ENCODE measurements around the gene MBOAT2.

The MBOAT2 gene

DNA sequence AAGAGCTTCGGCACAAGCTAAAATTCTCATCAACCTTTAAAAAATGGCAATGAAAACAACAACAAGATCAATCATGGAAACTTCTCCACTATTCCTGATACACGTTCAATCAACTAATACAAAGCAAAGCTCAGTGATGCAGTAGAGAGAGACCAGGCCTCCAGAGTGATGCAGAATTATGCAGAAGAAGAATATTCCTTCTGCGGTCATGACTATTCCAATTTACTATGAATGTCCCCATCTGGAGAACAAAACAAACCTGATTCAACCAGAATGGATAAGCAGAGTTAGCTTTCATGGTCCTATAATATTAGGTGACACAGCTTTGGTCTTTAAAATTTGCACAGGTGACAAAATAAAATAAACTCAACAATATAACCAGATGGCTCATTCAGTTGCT is 12.5 kb upstream of the MBOAT2 start:
- no peak for DNase-seq

DNA sequence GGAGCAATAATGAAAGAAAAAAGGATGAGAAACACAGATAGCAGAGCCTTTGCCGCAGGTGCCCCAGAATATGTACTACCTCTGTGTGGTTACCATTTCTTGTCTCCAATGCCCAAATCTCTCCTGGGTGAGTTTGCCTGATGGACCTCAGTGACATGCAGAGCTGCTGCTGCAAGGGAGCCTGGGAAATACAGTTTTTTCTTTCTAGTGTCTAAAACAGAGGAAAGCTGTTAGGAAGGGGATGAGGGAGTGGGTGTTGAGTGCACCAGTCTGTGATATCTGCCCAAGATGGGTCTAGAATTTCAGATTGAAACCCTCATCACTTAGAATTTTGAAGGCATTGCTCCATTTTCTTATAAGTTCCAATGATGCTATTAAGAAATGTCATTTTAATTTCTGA is 9.9 kb upstream of the MBOAT2 start:
- no peak for DNase-seq

DNA sequence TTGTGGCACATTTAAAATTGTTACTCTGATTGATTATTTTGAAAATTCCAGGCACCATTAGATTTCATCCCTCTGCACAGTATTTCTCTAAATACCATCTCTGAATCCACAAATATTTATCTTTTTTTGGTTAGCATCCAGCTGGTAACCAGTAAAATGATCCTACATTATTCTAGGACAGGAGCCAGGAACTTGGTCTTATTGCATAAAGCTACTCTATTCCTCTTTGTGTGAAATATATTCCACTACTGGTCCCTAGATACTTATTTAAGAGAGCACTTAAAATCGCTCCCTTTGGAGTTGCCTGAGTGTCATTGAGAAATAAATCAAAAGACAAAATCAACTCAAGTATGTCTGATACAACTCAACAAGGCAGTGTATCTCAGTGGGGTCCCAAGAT is 7.4 kb upstream of the MBOAT2 start:
- DNase-seq, result no peak

DNA sequence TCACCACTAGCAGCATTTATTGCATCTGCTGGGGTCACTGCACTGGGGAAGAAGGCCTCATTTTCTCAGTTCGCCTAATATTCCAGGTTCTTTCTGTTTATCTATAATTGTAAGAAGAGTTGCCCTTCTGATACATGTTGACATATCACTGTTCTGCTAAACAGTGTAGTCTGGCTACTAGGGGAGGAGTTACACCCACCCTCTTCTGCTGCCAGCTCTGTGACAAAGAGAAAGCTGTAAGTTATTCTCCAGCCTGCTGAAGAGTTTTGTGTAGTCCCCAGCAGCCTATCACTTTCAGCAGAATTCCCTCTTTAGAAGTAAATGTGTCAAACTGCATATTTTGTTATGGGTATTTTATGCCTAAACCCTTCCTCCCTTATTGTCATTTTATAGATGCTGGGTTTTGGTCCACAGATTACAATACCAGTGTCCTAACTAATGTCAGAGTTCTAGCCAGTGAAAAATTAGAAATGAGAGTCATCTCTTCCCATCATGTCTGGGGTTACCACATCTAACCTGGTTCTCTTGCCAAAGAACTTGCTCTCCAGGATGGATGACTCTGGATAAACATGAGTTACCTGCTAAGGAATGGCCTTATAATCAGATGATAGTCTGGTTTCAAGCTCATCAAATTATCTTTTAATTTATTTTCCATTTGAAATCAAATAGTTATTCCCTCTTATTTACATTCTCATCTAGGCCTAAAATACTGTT is 5.6 kb upstream of the MBOAT2 start:
- DNase-seq, result no peak

DNA sequence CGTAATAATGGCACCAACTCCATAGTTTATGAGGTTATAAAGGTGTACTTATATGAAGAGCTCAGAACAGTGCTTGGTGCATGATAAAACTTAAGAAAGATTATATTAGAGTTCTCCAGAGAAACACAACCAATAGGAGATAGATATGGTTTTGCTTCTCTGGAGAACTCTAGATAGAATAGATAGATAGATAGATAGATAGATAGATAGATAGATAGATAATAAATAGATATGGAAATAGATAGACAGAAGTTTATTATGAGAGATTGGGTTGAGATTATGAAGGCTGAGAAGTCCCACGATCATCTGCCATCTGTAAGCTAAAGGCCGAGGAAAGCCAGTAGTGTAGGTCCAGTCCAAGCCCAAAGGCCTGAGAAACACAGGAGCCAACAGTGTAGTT is 2.9 kb upstream of the MBOAT2 start:
- DNase-seq, result no peak

DNA sequence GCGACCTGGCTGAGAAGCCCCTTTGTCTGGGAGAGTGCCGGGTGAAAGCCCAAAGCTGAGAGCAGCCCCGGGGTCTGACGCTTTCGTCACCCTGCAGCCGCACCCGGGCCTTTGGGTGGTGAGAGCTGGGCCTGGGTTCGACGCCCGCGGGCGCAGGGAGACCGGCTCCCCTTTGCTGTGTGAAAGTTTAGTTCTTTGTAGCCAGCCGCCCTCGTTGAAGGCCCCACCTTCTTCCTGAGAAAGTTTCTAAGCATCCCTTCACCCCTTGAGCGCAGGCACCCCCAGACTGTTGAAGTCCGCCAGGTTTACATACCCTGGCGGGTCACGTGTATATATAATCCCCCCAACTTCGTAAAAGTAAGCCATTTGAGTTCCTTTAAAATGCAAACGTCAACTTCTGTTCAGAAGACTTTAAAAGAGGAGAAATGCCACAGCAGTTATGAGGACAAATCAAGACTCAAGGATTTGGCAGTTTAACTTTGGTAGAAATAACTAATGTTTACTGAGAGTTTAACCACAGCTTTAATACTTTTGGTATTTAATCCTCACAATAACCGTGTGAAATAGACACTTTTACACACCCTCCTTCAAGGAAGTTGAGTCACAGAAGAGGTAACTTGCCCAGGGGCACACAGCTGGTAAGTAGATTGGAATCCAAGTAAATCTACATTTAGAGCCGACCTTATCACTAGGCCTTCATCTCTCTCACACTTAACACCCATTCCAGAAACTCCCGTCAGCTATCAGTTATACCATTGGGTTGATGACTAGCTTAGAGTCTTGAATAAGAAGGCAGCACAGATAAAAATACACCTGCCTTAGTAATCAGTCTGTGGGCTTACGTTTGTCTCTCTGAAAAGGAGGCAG is 1.1 kb upstream of the MBOAT2 start:
- no peak for DNase-seq

DNA sequence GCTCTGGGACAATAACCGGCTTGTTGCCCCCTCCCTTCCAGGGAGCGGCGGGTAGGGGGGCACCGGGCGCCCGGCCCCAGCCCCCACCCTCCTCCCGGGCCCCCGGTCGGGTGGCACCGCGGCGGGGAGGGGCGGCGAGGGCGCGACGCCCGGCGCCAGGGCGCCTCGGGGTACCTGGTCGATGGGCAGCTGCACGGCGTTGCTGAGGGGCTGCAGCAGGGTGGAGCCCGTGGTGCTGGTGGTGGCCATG is 193 bp downstream of the MBOAT2 start:
- DNase-seq, result no peak

DNA sequence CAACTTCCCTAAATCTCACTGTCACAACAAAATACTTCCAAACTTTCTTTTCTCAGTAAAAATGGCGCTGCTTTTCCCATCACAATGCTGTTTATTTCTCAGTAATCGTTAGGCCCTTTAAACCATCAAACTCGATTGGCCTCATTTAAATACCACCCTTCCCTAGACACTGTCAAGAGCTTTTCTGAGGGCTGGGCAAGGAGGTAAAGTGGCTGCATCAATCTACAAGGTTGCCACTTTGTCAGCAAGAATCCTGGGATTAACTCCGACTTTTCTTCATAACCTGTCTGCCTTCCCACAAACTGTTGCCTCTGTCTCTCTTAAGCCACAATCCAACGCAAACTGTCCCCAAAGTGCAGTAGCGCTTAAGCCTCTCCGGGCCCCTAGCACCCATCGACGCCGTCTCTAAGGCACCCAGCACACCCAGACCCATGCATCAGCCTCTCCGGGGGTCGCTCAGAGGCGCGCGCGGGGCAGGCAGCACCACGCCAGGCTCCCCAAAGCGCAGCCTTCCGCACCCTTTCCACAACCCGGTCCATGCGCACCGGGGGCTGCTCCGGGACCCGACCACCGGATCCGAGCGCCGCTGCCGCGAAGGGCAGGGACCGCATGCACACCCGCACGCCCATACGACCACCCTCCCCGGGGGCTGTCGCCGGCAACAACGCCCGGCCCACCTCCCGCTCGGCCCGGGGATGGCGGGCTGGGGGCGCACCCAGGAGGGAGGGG is 683 bp downstream of the MBOAT2 start:
- DNase-seq, result no peak

DNA sequence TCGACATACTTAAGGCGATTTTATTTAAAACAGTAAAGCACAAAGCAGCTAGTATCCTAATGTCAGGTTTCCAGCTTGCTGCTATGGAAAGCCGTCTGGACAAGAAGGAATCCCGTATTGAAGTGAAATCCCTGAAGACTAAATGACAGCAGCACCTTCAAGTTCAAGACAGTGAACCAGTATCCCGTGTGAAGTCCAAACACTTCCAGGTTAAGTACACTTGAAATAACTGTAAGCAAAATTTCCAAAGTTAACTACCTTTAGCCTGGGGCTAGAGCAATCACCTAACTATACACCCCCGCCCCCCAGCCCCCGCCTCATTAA is 1.2 kb downstream of the MBOAT2 start:
- DNase-seq, result no peak

DNA sequence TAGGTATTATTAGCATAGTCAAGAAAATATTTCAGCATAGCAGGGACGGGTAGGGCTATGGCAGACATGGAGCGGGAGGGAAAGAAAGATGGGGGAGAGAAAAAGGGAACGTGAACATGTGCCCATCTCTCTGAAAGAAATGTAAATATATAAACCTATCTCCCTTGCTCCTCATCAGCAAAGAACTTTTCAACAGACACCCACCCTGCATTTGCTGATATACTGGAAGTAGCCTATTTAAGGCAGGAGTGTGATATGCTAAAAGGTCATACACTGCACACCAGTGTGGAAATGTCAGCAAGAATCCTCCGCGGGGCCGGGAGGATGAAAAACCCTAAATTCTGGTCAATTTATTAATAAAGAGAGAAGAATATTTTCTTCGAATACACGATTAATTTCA is 1.7 kb downstream of the MBOAT2 start:
- DNase-seq, result no peak

DNA sequence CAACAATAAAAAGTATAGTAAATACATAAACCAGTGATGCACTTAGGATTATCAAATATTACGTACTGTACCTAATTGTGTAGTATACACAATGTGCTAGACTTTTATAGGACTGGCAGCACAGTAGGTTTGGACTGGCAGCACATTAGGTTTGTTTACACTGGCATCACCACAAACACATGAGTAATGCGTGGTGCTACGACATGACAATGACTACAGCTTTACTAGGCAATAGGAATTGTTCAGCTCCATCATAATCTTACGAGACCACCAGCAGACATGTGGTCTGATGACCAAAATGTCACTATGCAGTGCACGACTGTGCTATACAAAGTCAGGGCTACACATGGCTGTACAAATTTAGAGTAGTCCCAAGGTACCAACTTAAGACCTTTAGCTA is 2.3 kb downstream of the MBOAT2 start:
- DNase-seq, result no peak

DNA sequence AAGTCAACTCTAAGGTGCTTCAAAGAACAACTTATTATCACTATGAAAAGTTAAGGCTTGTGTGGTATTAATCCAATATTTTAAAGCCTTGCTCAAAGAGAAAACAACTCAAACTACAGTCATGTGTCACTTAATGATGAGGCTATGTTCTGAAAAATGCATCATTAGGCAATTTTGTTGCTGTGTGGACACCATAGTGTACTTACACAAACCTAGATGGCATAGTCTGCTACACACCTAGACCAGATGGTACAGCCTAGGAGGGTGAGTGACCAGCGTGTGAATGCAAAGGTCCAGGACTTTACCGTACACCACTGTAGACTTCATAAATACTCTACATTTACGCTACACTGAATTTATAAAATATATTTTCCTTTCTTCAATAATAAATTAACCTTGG is 3.0 kb downstream of the MBOAT2 start:
- no peak for DNase-seq

DNA sequence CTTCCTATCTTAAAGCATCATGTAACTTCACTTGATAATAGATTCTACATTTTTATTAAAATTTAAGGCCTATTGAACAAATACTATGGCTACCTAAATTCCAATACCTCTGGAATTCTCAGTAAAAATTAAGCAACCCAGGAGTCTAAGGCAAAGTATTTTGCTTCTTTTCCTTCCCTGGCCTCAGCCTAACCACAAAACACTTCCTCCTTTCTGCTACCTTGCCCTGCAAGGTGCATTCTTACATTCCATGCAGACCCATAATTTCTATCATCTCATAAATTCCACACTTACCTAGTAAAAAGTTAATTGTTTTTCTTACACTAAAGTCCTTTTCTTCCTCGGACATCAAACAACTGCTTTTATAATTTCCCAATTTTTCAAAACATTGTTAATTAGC is 3.7 kb downstream of the MBOAT2 start:
- DNase-seq, result no peak

DNA sequence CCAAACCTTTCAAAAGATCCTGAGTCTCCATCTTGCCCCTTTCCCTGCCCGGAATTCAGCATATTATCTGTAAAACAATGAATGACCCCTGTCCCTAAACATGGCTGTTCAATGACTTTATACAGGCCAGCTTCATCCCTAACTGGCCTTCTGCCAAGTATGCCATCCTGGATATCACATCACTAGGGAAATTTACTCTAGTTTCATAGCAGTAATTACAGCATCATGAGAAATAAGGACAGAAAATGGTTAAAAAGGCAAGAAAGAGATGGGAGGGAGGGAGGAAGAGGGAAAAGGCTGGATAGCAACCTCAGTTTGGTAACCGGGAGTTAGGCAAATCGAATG is 4.4 kb downstream of the MBOAT2 start:
- DNase-seq, result no peak

DNA sequence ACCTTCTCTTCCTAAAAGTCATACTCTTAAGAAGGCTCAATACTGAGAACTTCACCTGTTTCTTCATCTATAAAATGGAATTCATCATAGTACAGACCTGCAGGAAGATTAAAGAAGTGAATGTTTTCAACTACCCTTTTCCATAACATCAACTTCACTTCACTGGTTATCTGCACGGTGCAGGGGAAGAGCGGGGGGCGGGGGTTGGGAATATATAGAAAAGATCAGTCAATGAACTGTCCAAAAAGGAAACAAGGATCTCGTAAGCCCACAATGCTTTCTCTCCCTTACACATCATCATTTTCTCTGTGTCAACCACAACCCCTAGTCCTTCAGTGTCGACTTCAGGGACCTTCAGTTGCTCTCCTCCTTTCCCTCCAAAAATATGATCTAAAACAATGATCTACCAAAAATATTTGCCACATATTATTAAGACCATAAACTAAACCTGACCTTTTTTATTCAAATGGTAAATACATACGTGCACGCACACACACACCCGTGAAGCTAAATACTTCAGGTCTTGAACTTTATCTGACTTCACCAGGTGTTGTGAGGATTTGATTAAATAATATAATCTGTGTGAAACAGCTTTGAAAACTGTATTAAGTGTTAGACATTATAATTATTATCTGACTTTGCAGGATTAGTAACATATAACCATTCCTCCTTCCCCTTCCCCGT is 4.9 kb downstream of the MBOAT2 start:
- no peak for DNase-seq

DNA sequence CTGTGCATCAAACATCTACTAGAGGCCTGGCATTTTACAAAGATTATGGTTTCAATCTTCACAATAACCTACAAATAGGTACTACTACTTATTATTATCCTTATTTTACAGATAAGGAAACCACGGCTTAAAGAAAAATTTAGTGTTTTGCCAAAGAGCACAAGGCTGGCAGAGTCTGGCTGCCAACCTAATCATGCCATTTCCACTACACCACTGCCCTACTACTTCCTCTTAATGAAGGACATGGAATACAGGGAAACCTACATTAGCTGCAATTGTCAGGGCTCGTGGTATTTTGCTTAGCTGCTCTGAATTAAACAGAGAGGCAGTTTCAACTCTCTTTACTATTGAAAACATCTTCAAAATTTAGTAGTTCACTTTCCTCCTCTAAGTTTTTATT is 5.9 kb downstream of the MBOAT2 start:
- DNase-seq, result no peak

DNA sequence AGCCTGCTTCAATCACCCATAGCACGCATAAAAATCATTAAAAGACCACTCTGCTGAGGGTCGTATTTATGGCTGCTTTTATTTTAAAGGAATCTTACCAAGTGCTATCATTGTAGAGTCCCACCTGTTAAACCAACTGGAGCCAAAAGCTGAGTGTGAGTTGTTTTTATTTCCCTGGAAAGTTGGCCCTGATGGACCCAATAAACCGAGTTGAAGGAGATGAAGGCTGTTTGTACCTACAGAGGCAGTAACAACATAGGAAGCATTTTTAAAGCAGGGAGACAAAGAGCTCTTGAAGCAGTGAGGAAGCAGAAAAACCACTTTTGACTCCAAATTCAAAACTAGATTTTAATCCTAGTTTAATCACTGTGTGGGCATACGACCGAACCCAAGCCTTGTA is 6.4 kb downstream of the MBOAT2 start:
- no peak for DNase-seq

DNA sequence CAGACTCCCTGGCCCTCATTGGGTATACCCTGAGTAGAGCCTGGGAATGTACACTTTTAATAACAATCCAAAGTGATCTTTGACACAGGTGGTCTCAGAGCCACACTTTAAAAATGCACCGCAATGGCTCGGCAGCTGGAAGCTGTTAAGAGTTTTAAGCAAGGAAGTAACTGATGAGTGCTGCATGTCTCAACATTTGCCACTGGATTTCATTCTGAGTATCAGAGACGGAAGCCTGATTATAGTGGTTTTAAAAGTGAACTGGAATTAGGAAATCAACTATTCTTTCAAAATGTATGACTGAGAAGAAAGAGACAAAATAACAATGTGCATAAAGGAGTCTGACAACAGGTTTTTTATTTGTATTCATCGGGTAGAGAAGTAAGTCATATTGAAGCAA is 7.5 kb downstream of the MBOAT2 start:
- no peak for DNase-seq

DNA sequence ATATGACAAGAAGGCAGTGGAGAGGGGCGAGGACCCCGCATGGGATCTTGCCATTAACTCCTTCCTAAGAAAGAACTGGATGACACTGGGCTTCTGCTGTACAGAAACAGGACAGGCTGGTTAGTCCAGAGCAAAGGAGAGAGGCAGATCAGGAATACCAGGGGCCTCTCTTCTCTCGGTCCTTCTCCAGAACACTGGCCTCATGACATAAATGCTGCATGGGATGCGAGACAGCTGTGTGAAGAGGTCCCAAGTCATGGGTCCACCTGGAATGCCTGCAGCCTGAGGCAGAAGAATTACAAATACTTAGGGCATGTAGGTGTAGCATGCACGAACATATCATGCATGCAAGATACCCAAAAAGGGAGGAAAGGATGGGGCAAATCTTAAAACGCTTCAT is 9.1 kb downstream of the MBOAT2 start:
- no peak for DNase-seq

DNA sequence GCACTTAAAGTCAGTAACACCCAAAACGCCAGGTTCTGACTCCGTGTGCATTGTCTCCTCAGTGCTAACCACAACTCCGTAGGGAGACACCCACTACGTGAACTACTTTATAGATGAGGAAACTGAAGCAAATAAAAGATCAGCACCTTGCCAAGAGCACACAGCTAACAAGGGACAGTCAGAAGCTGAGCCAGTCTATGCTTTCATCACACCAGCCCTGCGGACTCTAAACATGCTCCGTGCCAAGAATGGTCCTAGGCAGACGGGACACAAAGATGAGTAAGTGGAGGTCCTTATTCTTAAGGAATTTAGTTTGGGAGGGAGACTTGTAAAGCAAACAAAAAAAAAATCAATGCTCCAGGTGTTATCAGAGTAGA is 9.6 kb downstream of the MBOAT2 start:
- no peak for DNase-seq

DNA sequence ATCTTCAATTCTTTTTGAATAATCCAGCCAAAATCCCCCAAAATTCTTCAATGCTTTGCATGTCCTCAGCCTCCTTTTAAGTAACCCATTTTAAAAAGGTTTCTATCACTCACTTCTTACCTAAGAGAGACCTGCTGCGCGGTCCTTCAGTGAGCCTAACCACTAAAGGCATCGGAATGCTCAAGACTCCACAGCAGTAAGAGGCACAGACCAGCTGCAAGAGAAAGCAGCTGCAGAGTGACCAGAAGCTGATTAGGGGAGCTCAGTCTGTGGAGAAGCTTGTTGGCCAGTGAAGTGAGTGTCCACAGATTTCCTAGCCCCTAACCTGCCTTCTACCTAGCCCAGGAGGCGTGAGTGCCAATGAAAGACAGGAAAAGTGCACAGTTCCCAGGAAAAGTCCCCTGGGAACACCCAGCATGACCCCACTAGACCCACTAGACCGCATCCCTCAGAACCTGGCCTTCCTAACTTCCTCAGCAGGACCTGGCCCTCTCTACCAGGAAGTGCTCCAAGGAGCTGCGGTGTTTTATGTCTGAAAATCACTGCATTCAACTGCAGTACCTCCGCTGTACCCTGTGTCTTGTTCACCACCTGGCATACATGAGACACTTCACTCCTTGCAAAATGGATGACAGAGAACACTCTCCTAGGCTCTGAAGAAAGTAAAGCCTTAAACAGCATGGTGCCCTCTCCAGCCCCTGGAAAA is 10.1 kb downstream of the MBOAT2 start:
- DNase-seq, result no peak

DNA sequence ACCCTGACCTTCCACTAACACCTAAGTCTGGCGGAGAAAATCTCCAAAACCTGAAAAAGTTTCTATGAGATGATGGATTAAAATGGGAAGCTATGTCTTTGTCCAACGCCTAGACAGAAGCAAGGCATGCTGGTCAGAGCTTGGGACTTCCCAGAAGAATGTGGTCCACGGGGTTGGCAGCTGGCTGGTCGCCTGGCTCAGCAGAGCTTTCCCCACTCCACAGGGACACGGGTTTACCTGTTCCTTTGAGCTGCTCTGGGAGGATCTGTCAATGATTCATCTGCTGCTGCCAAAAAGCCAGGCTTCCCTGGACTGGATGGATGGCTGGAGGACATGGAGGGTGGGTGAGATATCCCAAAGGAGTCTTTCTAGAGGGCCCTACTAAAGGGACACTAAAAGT is 10.8 kb downstream of the MBOAT2 start:
- no peak for DNase-seq

DNA sequence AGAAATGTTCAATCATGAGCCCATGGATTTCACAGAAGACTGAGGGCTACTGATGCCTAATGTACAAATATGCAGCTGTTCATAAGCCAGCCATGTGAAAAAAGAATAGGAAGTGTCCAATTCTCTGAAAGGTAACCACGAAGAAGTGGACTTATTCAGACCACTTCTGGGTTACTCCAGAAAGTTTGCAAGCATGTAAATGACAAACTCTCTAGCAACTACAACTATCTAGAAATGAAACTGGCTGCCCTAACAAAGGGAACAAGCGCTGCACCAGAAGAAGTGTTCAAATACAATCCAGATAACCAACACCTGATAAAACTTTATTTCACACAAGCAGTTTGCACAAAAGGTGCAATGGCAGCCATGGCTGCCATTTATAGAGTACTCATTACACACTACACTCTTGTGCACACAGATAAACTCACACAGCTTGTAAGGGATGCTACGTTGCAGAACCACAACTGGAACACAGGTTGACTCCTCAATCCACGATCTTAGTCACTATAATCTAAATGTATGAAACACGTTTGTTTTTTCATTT is 13.9 kb downstream of the MBOAT2 start:
- no peak for DNase-seq
